ENCODE data around the gene KMT2E. TPM values are rescaled to one million over a fixed set of nuclear protein-coding genes. Genes with fewer than 3 reads are reported as not detected.

KMT2E gene
- total RNA-seq, 2 experiments from 2014 or later: 295 to 296 TPM

- H3K4me1 Mint-ChIP-seq (ENCODE audit: low read depth): peaks cover 96% of the 10 kb centered on the region
- Histone ChIP-seq H3K4me3 (ENCODE audit: low read length) (no peak overlapping the region), H3K9me3 (ENCODE audit: control insufficient read depth in 1 of 2, insufficient read depth in 1 of 2, low read length in 2 of 2) (no peaks in the 10 kb centered on the region), H3K4me1 (ENCODE audit: insufficient read depth, low read length) (peaks cover 28% of the 10 kb centered on the region), H3K36me3 (ENCODE audit: insufficient read depth, low read length) (peaks cover 3% of the 10 kb centered on the region), H3K27me3 (ENCODE audit: control insufficient read depth in 1 of 2, insufficient read depth in 2 of 2, low read length in 2 of 2) (no peaks in the 10 kb centered on the region), H3K27ac (ENCODE audit: low read depth in 1 of 2, low read length in 2 of 2) (no peak overlapping the region)
- intact Hi-C loops (cut with DNase I, micrococcal nuclease): loop anchor here in 1 of 2 experiments (5.0 kb wide), 1 partner anchor 310 kb away; no protein-coding TSS in a partner anchor
- TF ChIP-seq, protein P1, sequence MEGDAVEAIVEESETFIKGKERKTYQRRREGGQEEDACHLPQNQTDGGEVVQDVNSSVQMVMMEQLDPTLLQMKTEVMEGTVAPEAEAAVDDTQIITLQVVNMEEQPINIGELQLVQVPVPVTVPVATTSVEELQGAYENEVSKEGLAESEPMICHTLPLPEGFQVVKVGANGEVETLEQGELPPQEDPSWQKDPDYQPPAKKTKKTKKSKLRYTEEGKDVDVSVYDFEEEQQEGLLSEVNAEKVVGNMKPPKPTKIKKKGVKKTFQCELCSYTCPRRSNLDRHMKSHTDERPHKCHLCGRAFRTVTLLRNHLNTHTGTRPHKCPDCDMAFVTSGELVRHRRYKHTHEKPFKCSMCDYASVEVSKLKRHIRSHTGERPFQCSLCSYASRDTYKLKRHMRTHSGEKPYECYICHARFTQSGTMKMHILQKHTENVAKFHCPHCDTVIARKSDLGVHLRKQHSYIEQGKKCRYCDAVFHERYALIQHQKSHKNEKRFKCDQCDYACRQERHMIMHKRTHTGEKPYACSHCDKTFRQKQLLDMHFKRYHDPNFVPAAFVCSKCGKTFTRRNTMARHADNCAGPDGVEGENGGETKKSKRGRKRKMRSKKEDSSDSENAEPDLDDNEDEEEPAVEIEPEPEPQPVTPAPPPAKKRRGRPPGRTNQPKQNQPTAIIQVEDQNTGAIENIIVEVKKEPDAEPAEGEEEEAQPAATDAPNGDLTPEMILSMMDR (IDR thresholded peaks at IDR 0.05): no peak
- POLR2A ChIA-PET: interaction anchor here (1.0 kb wide), 1 partner anchor 9 kb away, joined by 3 read pairs; the partner anchor contains the start of gene KMT2E
- peak overlapping the region; percentile 60 for H3K4me3 Mint-ChIP-seq
- H3K27ac Mint-ChIP-seq: peak overlapping the region; percentile 8
- ATAC-seq (ENCODE audit: poor library complexity) (no peak), DNase-seq (no peak)
- no peaks in the 10 kb centered on the region for H3K9me3 Mint-ChIP-seq
- CTCF ChIA-PET: no interaction called here
- H3K27me3 Mint-ChIP-seq: no peaks in the 10 kb centered on the region
- H3K36me3 Mint-ChIP-seq (ENCODE audit: low read depth): peaks cover 25% of the 10 kb centered on the region
These were observed 8.5 kb downstream of the KMT2E start for GRCh38 chr7:105022458-105022857.

DNA sequence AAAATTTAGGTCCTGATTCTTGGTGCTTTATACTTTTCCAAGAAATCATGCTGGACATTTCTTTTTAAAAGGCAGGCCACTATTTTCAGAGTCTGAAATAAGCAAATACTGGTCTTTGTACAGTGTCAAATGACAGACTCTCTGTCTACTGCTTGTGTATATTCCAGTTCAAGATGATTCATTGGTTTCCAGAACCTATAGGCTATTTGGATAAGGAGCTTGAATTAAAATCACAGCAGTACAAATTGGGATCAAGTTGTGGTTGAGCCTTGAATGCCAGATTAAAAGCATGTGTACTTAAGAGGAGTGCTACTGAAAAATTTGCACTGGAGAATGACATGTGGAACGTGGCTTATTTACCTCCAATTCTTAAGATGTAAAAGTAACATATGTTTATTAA is 10.7 kb downstream of the KMT2E start:
- H3K9me3 Mint-ChIP-seq: no peaks in the 10 kb centered on the region
- H3K27ac ChIP-seq (ENCODE audit: low read depth in 1 of 2, low read length in 2 of 2): no peak overlapping the region
- no peak overlapping the region for H3K27ac Mint-ChIP-seq
- TF ChIP-seq, protein P1 (IDR thresholded peaks at IDR 0.05): no peak
- POLR2A ChIA-PET: interaction anchor here (0.9 to 5.6 kb wide), 3 partner anchors 10 to 41 kb away, joined by 4 to 72 read pairs (median 5); partner anchors contain the start of gene KMT2E
- no peak for ATAC-seq (ENCODE audit: poor library complexity)
- H3K27me3 Mint-ChIP-seq: no peaks in the 10 kb centered on the region
- H3K4me3 Mint-ChIP-seq: peak overlapping the region; percentile 68
- H3K36me3 ChIP-seq (ENCODE audit: insufficient read depth, low read length): peaks cover 3% of the 10 kb centered on the region
- intact Hi-C loops (cut with DNase I, micrococcal nuclease): loop anchor here in 1 of 2 experiments (5.0 kb wide), 1 partner anchor 308 kb away; no protein-coding TSS in a partner anchor
- no peaks in the 10 kb centered on the region for H3K9me3 ChIP-seq (ENCODE audit: control insufficient read depth in 1 of 2, insufficient read depth in 1 of 2, low read length in 2 of 2)
- peaks cover 95% of the 10 kb centered on the region for H3K4me1 Mint-ChIP-seq (ENCODE audit: low read depth)
- peaks cover 23% of the 10 kb centered on the region for H3K36me3 Mint-ChIP-seq (ENCODE audit: low read depth)
- no peak for DNase-seq
- CTCF ChIA-PET: no interaction called here
- peaks cover 38% of the 10 kb centered on the region for H3K4me1 ChIP-seq (ENCODE audit: insufficient read depth, low read length)
- no peaks in the 10 kb centered on the region for H3K27me3 ChIP-seq (ENCODE audit: control insufficient read depth in 1 of 2, insufficient read depth in 2 of 2, low read length in 2 of 2)
- no peak overlapping the region for H3K4me3 ChIP-seq (ENCODE audit: low read length)

- Histone ChIP-seq H3K27ac (ENCODE audit: low read depth in 1 of 2, low read length in 2 of 2) (no peak overlapping the region), H3K27me3 (ENCODE audit: control insufficient read depth in 1 of 2, insufficient read depth in 2 of 2, low read length in 2 of 2) (no peaks in the 10 kb centered on the region), H3K4me3 (ENCODE audit: low read length) (no peak overlapping the region), H3K36me3 (ENCODE audit: insufficient read depth, low read length) (no peaks in the 10 kb centered on the region), H3K4me1 (ENCODE audit: insufficient read depth, low read length) (peaks cover 34% of the 10 kb centered on the region), H3K9me3 (ENCODE audit: control insufficient read depth in 1 of 2, insufficient read depth in 1 of 2, low read length in 2 of 2) (no peaks in the 10 kb centered on the region)
- peaks cover 94% of the 10 kb centered on the region for H3K4me1 Mint-ChIP-seq (ENCODE audit: low read depth)
- TF ChIP-seq, protein P1 (IDR thresholded peaks at IDR 0.05): no peak
- peaks cover 25% of the 10 kb centered on the region for H3K36me3 Mint-ChIP-seq (ENCODE audit: low read depth)
- peak overlapping the region; percentile 34 for H3K27ac Mint-ChIP-seq
- intact Hi-C loops (cut with DNase I, micrococcal nuclease): no loop called here
- H3K9me3 Mint-ChIP-seq: no peaks in the 10 kb centered on the region
- DNase-seq: no peak
- ATAC-seq (ENCODE audit: poor library complexity): peak; percentile 15
- H3K27me3 Mint-ChIP-seq: no peaks in the 10 kb centered on the region
- ChIA-PET CTCF (interaction anchor here (0.7 to 1.5 kb wide), 7 partner anchors 9 to 88 kb away, joined by 3 to 5 read pairs (median 3); no protein-coding TSS in a partner anchor), POLR2A (interaction anchor here (0.9 to 5.6 kb wide), 3 partner anchors 9 to 12 kb away, joined by 3 to 72 read pairs (median 3); partner anchors contain the start of gene KMT2E)
- H3K4me3 Mint-ChIP-seq: peak overlapping the region; percentile 72
These were observed 12.7 kb downstream of the KMT2E start for GRCh38 chr7:105026750-105027149.
